ENCODE results near the gene NCK2. TPM values are rescaled to one million over a fixed set of nuclear protein-coding genes. Genes with fewer than 3 reads are reported as not detected.

Gene NCK2
- total RNA-seq, 3 donors from 2014 or later, result 52.2 to 66.4 (median 57.6) TPM

DNA sequence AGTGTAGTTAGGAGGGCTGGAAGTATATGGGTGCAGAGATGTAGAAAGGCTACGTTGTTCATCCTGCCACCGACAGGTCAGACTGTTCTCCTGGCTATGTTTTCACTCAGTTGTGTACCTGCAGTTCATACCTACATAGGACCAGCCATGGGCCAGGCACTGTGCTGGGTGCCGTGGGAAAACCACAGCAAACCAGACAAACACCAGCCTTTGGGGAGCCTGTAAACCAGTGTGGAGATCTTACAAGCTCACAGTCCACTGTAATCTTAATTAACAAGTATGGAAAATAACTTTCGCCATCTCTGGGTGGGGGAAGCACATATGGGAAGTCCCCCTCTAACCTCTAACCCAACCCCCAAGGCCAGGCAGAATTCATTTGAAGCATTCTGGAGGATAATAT lies 12.7 kb downstream of the NCK2 start:
- no peaks in the 10 kb centered on the region for H3K9me3 ChIP-seq
- H3K4me3 ChIP-seq, result no peak overlapping the region
- H3K4me1 ChIP-seq (ENCODE audit: low read depth), result peaks cover 4% of the 10 kb centered on the region
- ATAC-seq, result no peak
- intact Hi-C loops (cut with DNase I, micrococcal nuclease), result no loop called here
- DNase-seq, result no peak
- no peaks in the 10 kb centered on the region for H3K36me3 ChIP-seq (ENCODE audit: low read depth)
- TF ChIP-seq, protein P1, sequence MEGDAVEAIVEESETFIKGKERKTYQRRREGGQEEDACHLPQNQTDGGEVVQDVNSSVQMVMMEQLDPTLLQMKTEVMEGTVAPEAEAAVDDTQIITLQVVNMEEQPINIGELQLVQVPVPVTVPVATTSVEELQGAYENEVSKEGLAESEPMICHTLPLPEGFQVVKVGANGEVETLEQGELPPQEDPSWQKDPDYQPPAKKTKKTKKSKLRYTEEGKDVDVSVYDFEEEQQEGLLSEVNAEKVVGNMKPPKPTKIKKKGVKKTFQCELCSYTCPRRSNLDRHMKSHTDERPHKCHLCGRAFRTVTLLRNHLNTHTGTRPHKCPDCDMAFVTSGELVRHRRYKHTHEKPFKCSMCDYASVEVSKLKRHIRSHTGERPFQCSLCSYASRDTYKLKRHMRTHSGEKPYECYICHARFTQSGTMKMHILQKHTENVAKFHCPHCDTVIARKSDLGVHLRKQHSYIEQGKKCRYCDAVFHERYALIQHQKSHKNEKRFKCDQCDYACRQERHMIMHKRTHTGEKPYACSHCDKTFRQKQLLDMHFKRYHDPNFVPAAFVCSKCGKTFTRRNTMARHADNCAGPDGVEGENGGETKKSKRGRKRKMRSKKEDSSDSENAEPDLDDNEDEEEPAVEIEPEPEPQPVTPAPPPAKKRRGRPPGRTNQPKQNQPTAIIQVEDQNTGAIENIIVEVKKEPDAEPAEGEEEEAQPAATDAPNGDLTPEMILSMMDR (IDR thresholded peaks at IDR 0.05), result no peak

DNA sequence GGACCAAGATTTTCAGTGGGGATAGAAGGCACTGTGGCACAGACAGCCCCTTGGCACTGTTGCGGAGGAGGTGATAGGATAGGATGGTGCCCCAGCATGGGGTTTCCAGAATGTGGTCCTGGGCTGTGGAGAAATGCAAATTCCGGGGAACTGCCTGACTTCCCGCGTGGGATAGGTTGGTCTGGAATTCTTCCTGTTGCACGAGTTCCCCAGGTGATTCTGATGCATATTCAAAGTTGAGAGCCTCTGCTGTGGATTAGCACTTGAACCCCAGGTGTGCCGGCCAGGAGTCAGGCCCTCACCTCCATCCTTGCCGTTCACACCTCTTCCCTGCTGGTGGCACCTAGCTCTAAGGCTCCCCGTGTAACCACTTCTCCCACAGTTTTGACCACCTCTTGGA lies 15.5 kb downstream of the NCK2 start:
- intact Hi-C loops (cut with DNase I, micrococcal nuclease), result no loop called here
- H3K9me3 ChIP-seq, result no peaks in the 10 kb centered on the region
- no peak overlapping the region for H3K4me3 ChIP-seq
- TF ChIP-seq, protein P1 (IDR thresholded peaks at IDR 0.05), result no peak
- no peaks in the 10 kb centered on the region for H3K36me3 ChIP-seq (ENCODE audit: low read depth)
- no peak for ATAC-seq
- no peaks in the 10 kb centered on the region for H3K4me1 ChIP-seq (ENCODE audit: low read depth)
- no peak for DNase-seq

DNA sequence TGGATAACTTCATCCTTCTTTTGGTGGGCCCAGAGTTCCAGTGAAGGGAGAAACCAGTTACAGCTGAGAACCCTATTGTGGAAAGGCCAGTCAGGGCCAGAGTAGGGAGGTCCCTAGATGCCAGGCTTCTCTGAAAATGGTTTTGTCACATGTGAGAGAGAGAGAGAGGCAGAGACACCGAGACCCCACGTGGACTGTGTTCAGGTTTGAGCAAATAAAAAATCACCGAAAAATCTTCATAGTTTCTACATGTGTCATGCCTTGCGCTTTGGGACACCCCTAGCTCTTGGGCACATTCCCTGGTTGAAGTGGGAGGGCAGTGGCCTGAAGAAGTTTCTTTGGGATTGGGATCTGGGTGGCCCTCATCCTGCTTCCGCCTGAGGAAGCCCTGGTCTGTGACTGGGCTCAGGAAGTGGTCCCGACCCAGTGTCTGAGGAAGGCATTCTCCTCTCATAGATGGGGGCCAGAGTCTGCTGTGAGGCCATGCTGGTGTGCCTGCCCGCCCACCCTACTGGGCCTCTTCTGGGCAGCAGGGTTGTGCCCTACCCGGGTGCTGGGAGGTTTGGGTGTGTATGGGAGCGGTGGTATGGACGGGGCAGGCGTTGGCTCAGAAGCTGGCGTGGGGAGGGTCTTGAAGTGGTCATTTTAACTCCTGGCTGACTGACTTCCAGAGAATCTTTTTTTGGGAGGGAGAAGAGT lies 16.1 kb downstream of the NCK2 start:
- no peak overlapping the region for H3K4me3 ChIP-seq
- DNase-seq (no peak), ATAC-seq (no peak)
- no peaks in the 10 kb centered on the region for H3K9me3 ChIP-seq
- TF ChIP-seq, protein P1 (IDR thresholded peaks at IDR 0.05), result no peak
- intact Hi-C loops (cut with DNase I, micrococcal nuclease), result no loop called here
- no peaks in the 10 kb centered on the region for H3K36me3 ChIP-seq (ENCODE audit: low read depth)
- H3K4me1 ChIP-seq (ENCODE audit: low read depth), result no peaks in the 10 kb centered on the region

DNA sequence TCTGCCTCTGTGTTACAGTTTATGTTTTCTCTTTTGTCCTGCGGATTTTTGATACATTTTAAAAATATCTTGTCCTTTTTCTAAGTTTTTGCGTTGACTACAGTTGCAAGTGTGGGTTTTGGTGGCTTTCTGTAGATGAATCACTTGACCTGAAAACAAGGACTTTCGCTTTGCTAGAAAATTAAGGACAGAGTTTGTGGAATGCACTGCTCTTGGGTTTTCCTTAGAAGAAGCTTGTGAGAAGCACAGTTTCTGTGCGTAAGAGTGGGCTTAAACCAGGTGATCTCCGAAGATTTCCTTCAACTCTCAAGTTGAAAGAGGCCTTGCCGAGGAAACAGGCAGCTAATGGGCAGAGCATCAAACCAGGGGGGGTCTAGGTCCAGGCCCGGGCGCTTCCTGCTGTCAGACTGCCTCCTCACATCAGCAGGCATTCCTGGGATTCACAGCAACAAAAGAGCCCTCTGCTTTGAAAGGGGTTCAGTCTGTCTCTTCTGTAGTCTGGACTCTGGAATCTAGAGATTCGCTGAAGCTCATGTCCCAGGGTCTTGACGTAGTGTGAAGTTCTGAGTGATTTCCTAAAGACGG lies 17.3 kb downstream of the NCK2 start:
- no peaks in the 10 kb centered on the region for H3K36me3 ChIP-seq (ENCODE audit: low read depth)
- intact Hi-C loops (cut with DNase I, micrococcal nuclease), result no loop called here
- H3K4me1 ChIP-seq (ENCODE audit: low read depth), result no peaks in the 10 kb centered on the region
- no peaks in the 10 kb centered on the region for H3K9me3 ChIP-seq
- H3K4me3 ChIP-seq, result no peak overlapping the region
- ATAC-seq, result no peak
- no peak for DNase-seq
- TF ChIP-seq, protein P1 (IDR thresholded peaks at IDR 0.05), result no peak

DNA sequence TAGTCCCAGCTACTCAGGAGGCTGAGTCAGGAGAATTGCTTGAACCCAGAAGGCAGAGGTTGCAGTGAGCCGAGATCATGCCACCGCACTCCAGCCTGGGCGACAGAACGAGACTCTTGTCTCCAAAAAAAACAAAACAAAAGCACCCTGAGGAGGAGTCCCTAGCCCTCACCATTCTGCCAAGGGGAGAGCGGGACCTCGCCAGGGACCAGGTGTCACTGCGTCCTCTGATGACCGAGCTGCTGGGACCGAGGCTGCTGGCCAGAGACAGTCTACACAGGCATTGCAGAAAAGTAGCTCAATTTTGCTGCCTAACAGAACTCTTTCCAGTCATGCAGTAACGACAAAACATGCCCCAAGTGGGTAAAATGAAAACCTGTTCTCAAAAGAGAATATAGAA lies 18.4 kb downstream of the NCK2 start:
- ATAC-seq (no peak), DNase-seq (no peak)

More for the DNA sequence above, 18.4 kb downstream of the NCK2 start:
- Histone ChIP-seq H3K4me3 (no peak overlapping the region), H3K9me3 (no peaks in the 10 kb centered on the region), H3K4me1 (ENCODE audit: low read depth) (no peaks in the 10 kb centered on the region), H3K36me3 (ENCODE audit: low read depth) (no peaks in the 10 kb centered on the region)
- TF ChIP-seq, protein P1 (IDR thresholded peaks at IDR 0.05), result no peak
- intact Hi-C loops (cut with DNase I, micrococcal nuclease), result no loop called here
